Measurements from ENCODE around the gene PSTPIP1.

The PSTPIP1 gene

DNA sequence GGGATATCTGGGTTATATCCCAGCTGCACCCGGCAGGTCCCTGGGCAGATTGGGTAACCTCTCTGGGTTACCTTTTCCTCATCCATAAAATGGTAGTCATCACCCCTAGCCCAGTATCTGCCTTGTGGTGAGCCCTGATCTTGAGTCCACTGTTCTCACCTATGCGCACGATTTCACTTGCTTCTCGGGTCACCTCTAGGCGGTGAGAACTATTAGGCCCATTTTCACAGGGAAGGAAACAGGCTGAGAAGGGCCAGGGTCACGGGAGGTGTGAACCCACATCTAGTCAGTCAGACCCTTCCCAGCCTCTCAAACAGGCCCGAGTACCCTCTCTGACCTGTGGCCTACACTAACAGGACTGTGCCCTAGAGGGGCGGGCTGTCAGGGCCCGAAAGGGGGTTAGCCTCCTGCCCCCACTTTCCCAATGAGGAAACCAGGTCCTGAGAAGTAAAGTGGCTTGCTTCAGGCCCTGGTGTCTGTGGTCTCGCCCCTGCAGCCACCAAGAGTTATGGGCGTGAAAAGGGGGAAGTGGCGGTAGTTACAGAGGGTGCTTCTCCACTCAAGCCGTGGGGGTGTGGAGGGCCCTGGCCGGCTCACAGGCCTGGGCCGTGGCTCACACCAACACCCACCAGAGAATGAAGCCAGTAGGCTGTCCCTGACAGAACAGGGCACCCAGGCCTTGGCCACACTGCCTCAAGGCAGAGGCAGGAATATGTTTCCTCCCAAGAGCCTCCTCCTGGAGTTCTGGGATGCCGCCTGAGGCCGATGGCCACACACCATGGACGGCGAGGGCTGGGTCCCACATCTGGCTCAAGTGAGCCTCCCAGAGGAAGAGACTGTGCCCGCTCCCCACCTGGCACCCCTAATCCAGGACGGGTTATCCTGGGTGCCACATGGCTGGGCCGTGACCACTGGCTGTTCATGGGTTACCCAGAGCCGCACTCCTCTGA is 19.5 kb downstream of the PSTPIP1 start:
- no peak for DNase-seq (ENCODE audit: low read depth)
- TF ChIP-seq, protein P1, sequence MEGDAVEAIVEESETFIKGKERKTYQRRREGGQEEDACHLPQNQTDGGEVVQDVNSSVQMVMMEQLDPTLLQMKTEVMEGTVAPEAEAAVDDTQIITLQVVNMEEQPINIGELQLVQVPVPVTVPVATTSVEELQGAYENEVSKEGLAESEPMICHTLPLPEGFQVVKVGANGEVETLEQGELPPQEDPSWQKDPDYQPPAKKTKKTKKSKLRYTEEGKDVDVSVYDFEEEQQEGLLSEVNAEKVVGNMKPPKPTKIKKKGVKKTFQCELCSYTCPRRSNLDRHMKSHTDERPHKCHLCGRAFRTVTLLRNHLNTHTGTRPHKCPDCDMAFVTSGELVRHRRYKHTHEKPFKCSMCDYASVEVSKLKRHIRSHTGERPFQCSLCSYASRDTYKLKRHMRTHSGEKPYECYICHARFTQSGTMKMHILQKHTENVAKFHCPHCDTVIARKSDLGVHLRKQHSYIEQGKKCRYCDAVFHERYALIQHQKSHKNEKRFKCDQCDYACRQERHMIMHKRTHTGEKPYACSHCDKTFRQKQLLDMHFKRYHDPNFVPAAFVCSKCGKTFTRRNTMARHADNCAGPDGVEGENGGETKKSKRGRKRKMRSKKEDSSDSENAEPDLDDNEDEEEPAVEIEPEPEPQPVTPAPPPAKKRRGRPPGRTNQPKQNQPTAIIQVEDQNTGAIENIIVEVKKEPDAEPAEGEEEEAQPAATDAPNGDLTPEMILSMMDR (IDR thresholded peaks at IDR 0.05; ENCODE audit: low read depth, low read length, missing control alignments): no peak
- no peak overlapping the region for H3K4me3 ChIP-seq (ENCODE audit: low read depth, low read length)

DNA sequence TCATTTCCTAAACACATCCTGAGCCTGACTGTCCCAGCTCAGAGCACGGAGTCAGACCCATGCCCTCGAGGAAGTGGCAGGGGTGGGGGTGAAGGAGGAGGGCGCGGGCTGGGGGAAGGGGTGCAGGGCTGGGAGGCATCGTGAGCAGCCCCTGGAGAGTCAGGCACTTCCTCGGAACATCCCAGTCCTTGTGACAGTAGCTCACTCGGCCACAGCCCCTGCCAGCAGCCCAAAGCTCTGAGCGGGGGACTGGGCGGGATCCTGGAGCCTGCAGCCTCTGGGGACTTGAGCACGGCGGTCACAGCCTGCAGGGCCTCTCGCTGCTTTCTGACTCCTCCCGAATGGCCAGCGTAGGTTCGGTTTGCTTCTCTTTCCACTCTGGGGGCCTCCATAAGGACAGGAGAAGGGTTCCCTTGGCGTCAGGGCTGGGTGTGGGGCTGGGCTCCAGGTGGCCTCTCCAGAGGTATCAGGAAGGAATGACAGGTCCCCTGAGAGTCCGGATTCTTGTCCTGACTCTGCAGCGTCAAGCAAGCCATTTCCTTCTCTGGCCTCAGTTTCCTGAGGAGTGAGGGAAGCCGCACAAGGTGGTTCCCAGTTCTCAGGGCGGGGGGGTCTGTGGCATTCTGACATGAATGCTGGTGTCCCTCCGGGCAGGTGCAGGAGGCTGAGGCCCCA is 20.9 kb downstream of the PSTPIP1 start:
- no peak for DNase-seq (ENCODE audit: low read depth)
- H3K4me3 ChIP-seq (ENCODE audit: low read depth, low read length): no peak overlapping the region
- TF ChIP-seq, protein P1 (IDR thresholded peaks at IDR 0.05; ENCODE audit: low read depth, low read length, missing control alignments): no peak

DNA sequence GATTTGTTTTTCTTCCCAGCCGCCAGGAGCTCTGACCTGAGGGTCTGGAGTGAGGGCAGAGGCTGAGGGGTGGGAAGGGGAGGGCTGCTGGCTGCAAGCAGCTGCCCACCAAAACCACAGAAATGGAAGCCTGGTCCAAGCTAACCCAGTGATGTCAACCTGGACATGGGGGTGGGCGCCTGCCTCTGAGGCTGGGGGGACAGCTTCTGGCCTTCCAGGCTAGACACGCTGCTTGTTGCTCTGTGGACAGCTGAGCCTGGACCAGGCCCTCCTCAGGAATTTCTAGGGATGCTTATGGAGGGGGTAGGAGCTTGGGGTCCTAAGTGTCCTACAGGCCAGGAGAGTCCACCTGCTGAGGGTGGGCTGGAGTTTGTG is 21.4 kb downstream of the PSTPIP1 start:
- H3K4me3 ChIP-seq (ENCODE audit: low read depth, low read length): no peak overlapping the region
- TF ChIP-seq, protein P1 (IDR thresholded peaks at IDR 0.05; ENCODE audit: low read depth, low read length, missing control alignments): no peak
- no peak for DNase-seq (ENCODE audit: low read depth)

DNA sequence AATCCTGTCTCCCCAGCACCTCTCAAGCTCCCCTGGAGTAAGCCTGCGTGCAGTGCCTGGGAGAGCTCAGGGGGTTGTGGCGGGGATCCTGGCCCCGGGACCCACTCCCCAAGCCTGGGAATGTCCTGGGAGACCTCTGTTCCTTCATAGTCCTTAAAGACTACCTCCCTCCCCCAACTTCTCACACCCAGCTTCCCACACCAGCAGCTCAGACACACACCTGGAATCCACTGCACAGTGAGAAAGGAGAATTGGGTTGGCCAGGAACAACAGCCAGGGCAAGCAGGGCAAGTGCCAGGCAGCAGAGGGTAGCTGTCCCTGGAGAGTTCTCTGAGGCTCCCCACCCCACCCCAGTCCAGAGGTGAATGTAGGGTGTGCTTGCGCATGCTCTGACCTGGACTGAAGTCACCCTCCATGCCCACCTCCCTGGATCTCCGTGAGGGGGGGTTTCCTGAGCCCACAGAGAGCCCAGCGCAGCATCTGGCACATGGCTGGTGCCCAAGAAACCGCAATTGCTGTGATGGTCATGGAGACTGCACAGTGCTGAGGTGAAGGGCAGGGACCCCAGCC is 22.2 kb downstream of the PSTPIP1 start:
- no peak for DNase-seq (ENCODE audit: low read depth)
- H3K4me3 ChIP-seq (ENCODE audit: low read depth, low read length): no peak overlapping the region
- TF ChIP-seq, protein P1 (IDR thresholded peaks at IDR 0.05; ENCODE audit: low read depth, low read length, missing control alignments): no peak

DNA sequence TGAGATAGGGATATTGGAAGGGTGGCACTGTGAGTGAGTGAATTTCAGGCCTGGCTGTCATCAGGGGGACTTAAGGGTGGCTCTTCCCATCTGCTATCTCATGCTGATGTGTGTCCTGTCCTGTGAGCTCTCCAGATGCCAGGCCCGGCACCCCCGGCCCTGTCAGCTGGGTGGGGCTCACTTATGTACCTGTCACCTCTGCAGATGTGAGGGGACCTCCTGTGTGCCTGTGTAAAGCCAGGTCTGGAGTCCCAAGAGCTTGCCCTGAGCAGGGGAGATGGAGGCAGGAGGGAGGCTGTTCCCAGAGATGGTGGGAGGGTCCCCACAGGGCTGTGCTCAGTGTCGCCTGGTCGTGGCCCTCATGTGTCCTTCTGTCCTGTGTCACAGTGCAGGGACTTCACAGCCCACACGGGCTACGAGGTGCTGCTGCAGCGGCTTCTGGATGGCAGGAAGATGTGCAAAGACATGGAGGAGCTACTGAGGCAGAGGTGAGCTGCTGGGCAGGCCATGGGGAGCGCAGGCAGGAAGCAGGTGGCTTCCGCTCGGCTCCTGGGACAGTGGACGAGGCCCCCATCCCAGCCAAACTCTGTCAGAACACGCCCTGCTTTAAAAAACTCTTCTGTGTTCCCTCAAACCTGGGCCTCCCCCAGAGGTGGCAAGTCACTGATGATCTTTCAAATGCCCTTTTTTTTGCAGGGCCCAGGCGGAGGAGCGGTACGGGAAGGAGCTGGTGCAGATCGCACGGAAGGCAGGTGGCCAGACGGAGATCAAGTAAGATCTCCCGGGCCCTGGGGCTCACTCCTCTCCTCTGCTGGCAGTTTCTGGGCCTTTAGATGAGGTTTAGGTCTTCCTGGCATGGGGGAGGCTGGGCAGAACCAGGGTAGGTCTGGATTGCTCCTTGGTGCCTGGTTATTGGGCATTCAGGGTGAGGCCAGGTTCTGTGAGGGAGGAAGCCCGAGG is 23.1 kb downstream of the PSTPIP1 start:
- H3K4me3 ChIP-seq (ENCODE audit: low read depth, low read length): no peak overlapping the region
- TF ChIP-seq, protein P1 (IDR thresholded peaks at IDR 0.05; ENCODE audit: low read depth, low read length, missing control alignments): no peak
- no peak for DNase-seq (ENCODE audit: low read depth)

DNA sequence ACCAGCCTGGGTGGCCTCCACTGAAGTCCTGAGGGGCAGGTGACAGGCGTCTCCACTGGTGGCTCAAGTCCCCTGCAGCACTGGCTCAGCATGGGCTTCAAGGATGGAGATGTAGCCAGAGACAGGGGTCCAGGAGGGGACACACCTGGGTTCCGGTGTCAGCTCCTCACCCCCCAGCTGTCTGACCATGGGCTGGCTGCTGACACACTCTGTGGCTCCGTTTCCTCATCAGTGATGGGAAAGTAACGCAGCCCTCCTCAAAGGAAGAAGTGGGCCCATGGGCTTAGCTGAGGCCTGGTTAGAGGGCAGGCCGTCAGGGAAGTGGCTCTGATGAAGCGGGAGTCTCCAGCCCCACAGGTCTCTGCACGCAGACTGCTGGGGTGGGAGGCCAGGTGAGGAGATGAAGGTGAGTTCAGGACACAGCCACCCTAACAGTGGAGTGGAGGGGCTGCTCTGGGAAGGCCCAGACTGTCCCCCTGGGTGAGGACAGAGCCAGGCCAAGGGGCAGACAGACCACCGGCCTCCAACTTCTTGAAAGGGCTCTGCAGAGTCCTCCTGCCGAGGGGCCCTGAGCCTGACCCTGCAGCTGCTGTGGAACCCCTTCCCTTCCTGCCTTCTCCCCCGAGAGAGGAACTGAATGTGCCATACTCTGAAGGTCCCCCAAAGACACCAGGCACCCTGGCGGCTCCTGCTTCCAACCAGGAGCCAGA is 24.0 kb downstream of the PSTPIP1 start:
- no peak for DNase-seq (ENCODE audit: low read depth)
- TF ChIP-seq, protein P1 (IDR thresholded peaks at IDR 0.05; ENCODE audit: low read depth, low read length, missing control alignments): no peak
- H3K4me3 ChIP-seq (ENCODE audit: low read depth, low read length): no peak overlapping the region

All from GM12864 (cell line).